Muscle layer of colon (tissue), 2 donors: Measurements from ENCODE around the gene ZNF639.

Source experiments
- H3K27ac ChIP-seq: one replicate; pipeline ENCODE4 v1.7.0; 2013; ENCODE audit warnings: low read depth, mild to moderate bottlenecking, low read length, moderate library complexity
- H3K27me3 ChIP-seq, 2 donors: one replicate each; pipeline ENCODE4 v1.7.0; 2013; ENCODE audit warnings: low read length in 2 of 2, mild to moderate bottlenecking in 2 of 2; ENCODE audit not compliant: insufficient read depth in 2 of 2, control insufficient read depth in 1 of 2
- H3K36me3 ChIP-seq: one replicate; pipeline ENCODE4 v1.7.0; 2013; ENCODE audit warnings: mild to moderate bottlenecking, low read length; ENCODE audit not compliant: insufficient read depth
- H3K4me1 ChIP-seq: one replicate; pipeline ENCODE4 v1.7.0; 2013; ENCODE audit warnings: mild to moderate bottlenecking, low read length; ENCODE audit not compliant: insufficient read depth
- H3K4me3 ChIP-seq, 2 donors: one replicate each; pipeline ENCODE4 v1.7.0; 2013; ENCODE audit warnings: low read length in 2 of 2, low read depth in 1 of 2, mild to moderate bottlenecking in 1 of 2, moderate library complexity in 1 of 2
- H3K9ac ChIP-seq: one replicate; pipeline ENCODE4 v1.7.0; 2013; ENCODE audit warnings: low read length
- H3K9me3 ChIP-seq: one replicate; pipeline ENCODE4 v1.7.0; 2013; ENCODE audit warnings: mild to moderate bottlenecking, low read length
- donor health status: abdominal sarcoma.
- donor health status: Adenocarcinoma of cecum.

The ZNF639 gene

GRCh38 chr3:179363332-179363731, 40.5 kb downstream of the ZNF639 start:
- no peak overlapping the region for H3K9ac ChIP-seq
- no peaks in the 10 kb centered on the region for H3K27me3 ChIP-seq
- H3K36me3 ChIP-seq = peaks cover 25% of the 10 kb centered on the region
- H3K9me3 ChIP-seq = no peaks in the 10 kb centered on the region
- no peak overlapping the region for H3K27ac ChIP-seq
- no peaks in the 10 kb centered on the region for H3K4me1 ChIP-seq
- H3K4me3 ChIP-seq = no peak overlapping the region

GRCh38 chr3:179369621-179370020, 46.8 kb downstream of the ZNF639 start:
- H3K36me3 ChIP-seq = peaks cover 19% of the 10 kb centered on the region
- no peak overlapping the region for H3K27ac ChIP-seq
- H3K4me1 ChIP-seq = no peaks in the 10 kb centered on the region
- H3K9ac ChIP-seq = no peak overlapping the region
- no peaks in the 10 kb centered on the region for H3K27me3 ChIP-seq
- H3K9me3 ChIP-seq = no peaks in the 10 kb centered on the region
- H3K4me3 ChIP-seq = no peak overlapping the region

GRCh38 chr3:179373938-179374337, 51.1 kb downstream of the ZNF639 start:
- Histone ChIP-seq H3K9ac (no peak overlapping the region), H3K27me3 (no peaks in the 10 kb centered on the region), H3K27ac (no peak overlapping the region), H3K4me3 (no peak overlapping the region), H3K9me3 (no peaks in the 10 kb centered on the region), H3K36me3 (peaks cover 32% of the 10 kb centered on the region), H3K4me1 (no peaks in the 10 kb centered on the region)

- H3K27ac ChIP-seq = no peak overlapping the region
- H3K27me3 ChIP-seq = no peaks in the 10 kb centered on the region
- H3K9ac ChIP-seq = no peak overlapping the region
- H3K4me1 ChIP-seq = no peaks in the 10 kb centered on the region
- H3K36me3 ChIP-seq = peaks cover 33% of the 10 kb centered on the region
- no peaks in the 10 kb centered on the region for H3K9me3 ChIP-seq
- no peak overlapping the region for H3K4me3 ChIP-seq
Measured at GRCh38 chr3:179375091-179375999, 52.5 kb downstream of the ZNF639 start.

- Histone ChIP-seq H3K9ac (no peak overlapping the region), H3K27me3 (no peaks in the 10 kb centered on the region), H3K4me1 (no peaks in the 10 kb centered on the region), H3K36me3 (peaks cover 33% of the 10 kb centered on the region), H3K27ac (no peak overlapping the region), H3K9me3 (no peaks in the 10 kb centered on the region), H3K4me3 (no peak overlapping the region)
Measured at GRCh38 chr3:179376474-179376873, 53.6 kb downstream of the ZNF639 start.
